Urothelium cell line (cell line): ENCODE measurements around the gene KIRREL3.

Experiments used
- DNase-seq: peaks from one replicate; pipeline ENCODE4 v3.0.0; 2011; ENCODE audit warnings: low spot score, mixed read lengths
- FAIRE-seq: peaks from 2 replicates; lab custom pipeline; 2011; peaks lifted over from hg19 to GRCh38; lab: Jason Lieb, UNC

The KIRREL3 gene

GRCh38 chr11:126465573-126466188, 534.9 kb downstream of the KIRREL3 start:
- no peak for FAIRE-seq
- DNase-seq = no peak

DNA sequence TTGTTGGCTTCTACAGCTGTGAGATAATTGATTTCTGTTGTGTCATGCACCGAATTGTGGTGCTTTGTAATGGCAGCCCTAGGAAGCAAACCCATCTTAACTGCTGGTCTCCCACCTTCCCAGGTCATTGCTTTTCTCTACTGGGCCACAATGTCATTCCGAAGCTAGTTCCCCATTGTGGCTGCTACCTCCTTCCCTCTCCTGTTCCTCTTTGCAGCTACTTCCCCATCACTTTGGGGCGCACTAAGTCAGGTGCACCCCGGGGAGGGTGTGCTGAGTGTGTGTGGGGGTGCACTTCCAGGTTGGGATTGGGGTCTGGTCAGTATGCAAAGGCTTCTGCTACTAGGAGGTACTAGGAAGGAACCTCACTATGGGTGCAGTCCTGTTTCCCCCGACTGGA, 535.8 kb downstream of the KIRREL3 start:
- no peak for FAIRE-seq
- no peak for DNase-seq

GRCh38 chr11:126462422-126462821, 538.1 kb downstream of the KIRREL3 start:
- FAIRE-seq (no peak), DNase-seq (no peak)

- no peak for DNase-seq
- FAIRE-seq = no peak
Observed at GRCh38 chr11:126461996-126462395, 538.6 kb downstream of the KIRREL3 start.

GRCh38 chr11:126461096-126461440, 539.5 kb downstream of the KIRREL3 start:
- FAIRE-seq = no peak

GRCh38 chr11:126460417-126461095, 540.0 kb downstream of the KIRREL3 start:
- FAIRE-seq (no peak), DNase-seq (no peak)

More at GRCh38 chr11:126461096-126461440, 539.5 kb downstream of the KIRREL3 start:
- no peak for DNase-seq

DNA sequence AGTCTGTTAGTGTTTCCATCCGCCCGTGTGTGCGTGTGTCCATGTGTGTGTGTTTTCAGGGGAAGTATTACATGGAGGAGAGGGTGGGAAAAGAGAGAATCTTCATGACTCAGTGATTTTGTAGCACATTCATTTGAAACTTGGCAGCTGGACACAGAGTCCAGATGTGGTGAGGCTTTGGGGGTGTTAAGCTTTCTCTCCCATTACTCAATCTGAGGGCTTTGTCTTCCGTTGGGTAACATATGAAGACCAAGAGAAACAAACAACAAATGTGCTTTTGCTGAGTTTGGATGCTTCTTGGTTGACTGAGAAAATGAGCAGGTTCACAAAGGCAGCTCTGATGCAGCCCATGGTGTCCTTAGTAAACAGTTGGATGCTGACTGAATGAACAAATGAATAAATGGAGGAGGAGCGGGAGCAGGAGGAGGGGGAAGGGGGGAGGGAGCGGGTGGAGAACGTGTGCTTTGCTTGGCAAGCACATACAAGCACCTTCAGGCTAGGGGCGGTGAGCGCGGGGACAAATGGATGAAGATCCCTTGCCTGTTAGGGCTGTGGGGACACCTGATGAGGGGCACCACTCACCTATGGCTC, 540.8 kb downstream of the KIRREL3 start:
- FAIRE-seq = no peak

GRCh38 chr11:126457817-126458216, 542.8 kb downstream of the KIRREL3 start:
- FAIRE-seq = no peak

More for the DNA sequence above, 540.8 kb downstream of the KIRREL3 start:
- DNase-seq = no peak

GRCh38 chr11:126456783-126457542, 543.6 kb downstream of the KIRREL3 start:
- DNase-seq (no peak), FAIRE-seq (peak; percentile 81)

More at GRCh38 chr11:126457817-126458216, 542.8 kb downstream of the KIRREL3 start:
- no peak for DNase-seq

DNA sequence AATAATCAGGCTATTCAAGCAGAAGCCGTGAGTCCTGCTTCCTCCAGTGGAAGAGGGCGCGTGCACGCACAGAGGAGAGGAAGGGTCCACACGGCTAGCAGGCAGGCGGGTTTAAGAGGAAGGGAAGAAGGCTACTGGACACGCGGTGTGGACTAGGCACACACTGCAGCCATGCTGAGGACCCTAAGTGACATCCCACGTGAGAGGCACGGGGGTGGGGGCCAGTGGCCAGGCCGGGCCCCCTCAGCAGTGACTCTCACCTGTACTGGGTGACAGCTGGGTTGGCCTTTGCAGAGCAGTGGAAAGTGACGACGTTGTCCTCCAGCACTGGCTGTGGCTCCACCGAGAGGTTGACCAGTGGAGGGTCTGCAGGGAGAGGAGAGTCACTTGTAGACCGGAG, 544.5 kb downstream of the KIRREL3 start:
- no peak for DNase-seq
- FAIRE-seq = no peak

- DNase-seq (no peak), FAIRE-seq (no peak)
Observed at GRCh38 chr11:126452241-126453101, 548.1 kb downstream of the KIRREL3 start.

DNA sequence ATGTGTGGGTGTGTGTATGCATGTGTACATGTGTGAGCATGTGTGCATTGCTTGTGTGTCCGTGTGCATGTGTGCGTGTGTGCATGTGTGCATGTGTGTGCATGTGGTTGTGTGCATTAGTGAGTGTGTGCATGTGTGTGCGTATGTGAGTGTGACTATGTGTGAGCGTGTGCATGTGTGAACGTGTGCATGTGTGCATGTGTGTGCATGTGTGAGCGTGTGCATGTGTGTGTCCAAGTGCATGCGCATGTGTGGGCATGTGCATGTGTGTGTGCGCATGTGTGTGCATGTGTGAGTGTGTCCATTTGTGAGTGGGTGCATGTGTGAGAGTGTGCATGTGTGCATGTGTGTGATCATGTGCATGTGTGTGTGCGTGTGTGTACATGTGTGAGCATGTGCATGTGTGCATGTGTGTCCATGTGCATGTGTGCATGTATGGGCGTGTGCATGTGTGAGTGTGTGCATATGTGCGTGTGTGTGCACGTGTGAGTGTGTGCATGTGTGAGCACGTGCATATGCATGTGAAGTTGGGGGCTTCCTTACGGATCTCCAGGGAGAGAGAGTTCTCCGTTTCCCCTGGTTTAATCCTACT, 549.3 kb downstream of the KIRREL3 start:
- no peak for DNase-seq
- peak; percentile 62 for FAIRE-seq

DNA sequence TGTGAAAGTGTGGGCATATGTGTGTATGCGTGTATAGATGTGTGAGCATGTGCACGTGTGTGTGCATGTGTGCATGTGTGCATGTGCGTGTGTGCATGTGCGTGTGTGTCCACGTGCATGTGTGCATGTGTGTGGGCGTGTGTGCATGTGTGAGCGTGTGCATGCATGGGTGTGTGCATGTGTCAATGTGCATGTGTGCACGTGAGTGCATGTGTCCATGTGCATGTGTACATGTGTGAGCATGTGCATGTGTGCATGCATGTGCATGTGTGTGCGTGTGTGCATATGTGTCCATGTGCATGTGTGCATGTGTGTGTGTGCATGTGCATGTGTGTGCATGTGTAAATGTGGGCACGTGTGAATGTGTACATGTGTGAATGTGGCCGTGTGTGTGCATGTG, 549.8 kb downstream of the KIRREL3 start:
- peak; percentile 99 for FAIRE-seq
- no peak for DNase-seq

GRCh38 chr11:126450198-126450597, 550.4 kb downstream of the KIRREL3 start:
- FAIRE-seq (no peak), DNase-seq (no peak)

DNA sequence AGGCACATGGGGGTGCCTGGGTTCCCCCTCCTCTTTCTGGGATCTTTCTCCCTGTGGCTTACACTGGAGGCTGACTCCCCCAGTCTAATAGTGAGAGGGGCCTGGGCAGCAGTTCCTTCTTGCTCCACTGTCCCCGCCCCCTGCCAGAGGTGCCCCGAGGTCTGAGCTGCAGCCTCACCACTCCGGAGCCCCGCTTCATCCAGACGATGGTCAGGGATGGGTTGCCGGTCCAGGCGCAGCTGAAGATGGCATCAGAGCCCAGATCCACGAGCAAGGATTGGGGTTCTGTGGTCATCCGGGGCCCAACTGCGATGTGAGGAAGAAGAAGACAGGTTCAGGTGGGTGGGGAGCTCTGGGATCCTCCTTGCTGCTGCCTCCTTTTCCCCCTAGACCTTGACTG, 554.0 kb downstream of the KIRREL3 start:
- no peak for FAIRE-seq
- DNase-seq = no peak

DNA sequence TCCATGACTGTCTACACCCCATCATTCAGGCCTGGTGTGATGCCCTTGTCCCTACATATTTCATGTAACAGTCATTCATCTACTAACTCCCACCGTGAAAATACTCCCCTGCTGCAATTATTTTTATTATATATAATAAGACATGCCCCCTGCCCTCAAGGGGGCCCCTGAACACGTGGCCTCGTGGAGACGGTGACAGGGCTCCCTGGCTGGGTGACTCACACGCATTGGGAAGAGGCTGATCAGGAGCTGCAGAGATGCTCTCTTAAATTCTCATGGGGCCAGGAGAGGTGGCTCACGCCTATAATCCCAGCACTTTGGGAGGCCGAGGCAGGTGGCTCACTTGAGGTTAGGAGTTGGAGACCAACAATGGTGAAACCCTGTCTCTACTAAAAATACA, 556.5 kb downstream of the KIRREL3 start:
- FAIRE-seq (no peak), DNase-seq (no peak)

GRCh38 chr11:126443120-126443519, 557.5 kb downstream of the KIRREL3 start:
- FAIRE-seq (no peak), DNase-seq (no peak)

- peak; percentile 87 for DNase-seq
- FAIRE-seq = no peak
Observed at GRCh38 chr11:126440792-126441514, 559.6 kb downstream of the KIRREL3 start.

DNA sequence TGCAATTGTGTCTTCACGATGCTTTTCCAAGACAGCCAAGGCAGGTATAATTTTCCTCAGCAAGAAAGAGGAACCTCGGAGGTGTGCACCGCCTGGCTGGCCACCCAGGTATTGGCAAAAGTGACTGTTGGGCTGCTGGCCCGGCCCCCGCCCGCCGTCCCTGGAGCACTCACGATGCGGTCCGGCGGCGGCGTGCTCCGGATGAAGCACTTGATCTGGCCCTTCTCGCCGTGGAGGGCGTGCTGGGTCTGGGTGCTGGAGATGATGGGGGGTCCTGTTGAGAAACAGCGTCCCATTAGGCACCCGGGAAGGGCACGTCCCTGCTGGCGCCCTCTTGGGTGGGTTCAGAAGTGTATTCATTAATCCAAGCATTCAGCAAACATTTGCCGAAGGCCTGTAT, 560.3 kb downstream of the KIRREL3 start:
- FAIRE-seq = no peak
- DNase-seq = no peak

DNA sequence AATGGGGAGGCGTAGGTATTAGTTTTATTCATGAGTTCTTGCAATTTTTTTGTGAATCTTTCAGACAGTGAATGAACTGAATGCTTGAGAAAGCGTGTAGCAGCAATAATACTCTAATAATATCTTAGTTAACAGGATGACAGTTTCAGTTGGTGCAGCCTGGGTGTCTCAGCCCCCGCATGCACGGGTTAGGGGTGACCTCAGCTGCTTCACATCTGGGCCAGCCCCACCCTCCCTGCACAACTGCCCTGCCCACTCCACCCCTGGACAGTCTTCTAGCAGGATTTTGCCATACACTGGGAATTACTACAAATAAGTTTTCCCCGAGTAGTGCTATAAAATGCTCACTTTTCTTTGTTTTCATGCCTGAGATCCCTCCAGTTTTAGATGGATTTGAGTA, 561.9 kb downstream of the KIRREL3 start:
- no peak for DNase-seq
- FAIRE-seq = no peak
